HG03521 (cell line): ENCODE measurements around the gene VRK1.
"Not testable (repeated sequence)": the region's sequence is repeated elsewhere in the genome, so short reads cannot be mapped to it uniquely, and the experiment has no call there.

Experiments
- ATAC-seq: cut with Tn5 transposase; IDR thresholded peaks from one replicate; pipeline ENCODE4 v1.9.1; 2021; ENCODE audit warnings: mild to moderate bottlenecking, moderate library complexity; ENCODE audit not compliant: unreplicated experiment

The VRK1 gene

GRCh38 chr14:96796851-96797581 is at the start of gene VRK1:
TSS of gene VRK1 (plus strand) at chr14:96797382. CDS start at chr14:96833472, 36,090 bp downstream.
- peak; percentile 91 for ATAC-seq

DNA sequence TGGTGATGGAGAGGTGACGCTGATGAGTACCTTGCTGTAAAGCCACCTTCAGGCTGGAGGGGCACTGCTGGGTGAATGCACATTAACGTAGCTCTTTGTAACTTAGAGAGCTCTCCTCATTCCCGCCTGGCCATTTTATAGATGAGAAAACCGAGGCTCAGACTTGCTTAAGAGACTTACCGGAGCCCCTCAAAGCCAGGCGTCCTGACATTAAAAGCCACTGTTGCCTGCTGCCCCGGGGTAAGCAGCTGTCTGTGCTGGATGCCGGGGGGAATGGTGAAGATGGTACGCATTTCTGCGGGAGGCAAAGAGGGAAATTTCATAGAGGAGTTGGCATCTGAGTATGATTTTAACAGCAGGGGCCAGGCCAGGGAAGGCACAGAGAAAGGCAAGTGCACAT is 49.6 kb upstream of the VRK1 start:
- no peak for ATAC-seq

GRCh38 chr14:96748362-96748761 is 48.8 kb upstream of the VRK1 start:
- ATAC-seq = no peak

DNA sequence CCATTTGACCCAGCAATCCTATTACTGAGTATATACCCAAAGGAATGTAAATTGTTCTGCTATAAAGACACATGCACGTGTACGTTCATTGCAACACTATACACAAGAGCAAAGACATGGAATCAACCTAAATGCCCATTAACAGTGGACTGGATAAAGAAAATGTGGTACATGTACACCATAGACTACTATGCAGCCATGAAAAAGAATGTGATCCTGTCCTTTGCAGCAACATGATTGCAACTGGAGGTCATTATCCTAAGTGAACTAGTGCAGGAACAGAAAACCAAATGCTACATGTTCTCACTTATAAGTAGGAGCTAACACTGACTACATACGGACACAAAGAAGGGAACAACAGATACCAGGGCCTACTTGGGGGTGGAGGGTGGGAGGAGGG is 45.7 kb upstream of the VRK1 start:
- no peak for ATAC-seq

DNA sequence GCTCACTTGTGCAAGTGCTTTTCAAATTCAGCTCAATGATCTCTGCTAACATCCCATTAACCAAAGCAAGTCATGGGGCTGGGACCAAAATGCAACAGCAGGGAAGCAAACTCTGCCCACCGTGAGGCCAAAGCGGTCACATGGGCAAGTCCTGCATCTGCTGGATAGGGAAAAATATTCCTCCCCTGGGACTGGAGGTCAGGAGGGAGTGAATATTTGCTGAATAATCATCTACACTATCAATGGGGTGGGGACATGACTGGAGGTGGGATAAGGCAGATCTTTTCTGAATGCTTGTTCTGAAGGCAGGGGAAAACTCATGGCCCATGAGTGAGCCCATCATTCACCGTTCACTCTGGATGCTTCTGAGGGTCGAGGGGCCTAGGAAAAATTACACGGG is 45.1 kb upstream of the VRK1 start:
- no peak for ATAC-seq

DNA sequence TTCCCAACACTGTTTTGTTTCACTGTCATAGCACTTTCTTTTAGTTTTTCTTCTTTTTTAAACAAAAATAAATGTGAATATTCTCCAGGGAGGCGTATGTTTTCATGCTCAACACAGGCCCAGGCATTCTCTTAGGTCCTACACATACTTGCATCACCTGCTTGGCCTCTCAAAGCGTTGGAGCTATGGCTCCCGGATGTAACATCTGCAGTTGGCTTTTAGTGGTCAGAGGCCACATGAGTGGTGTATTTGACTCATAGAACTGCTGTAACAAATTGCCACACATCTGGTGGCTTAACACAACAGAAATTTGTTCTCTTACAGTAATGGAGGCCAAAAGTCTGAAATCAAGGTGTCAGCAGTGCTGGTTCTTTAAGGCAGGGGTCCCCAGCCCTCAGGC is 44.6 kb upstream of the VRK1 start:
- no peak for ATAC-seq

GRCh38 chr14:96754162-96754844 is 42.9 kb upstream of the VRK1 start:
- no peak for ATAC-seq

GRCh38 chr14:96754845-96755184 is 42.4 kb upstream of the VRK1 start:
- no peak for ATAC-seq

DNA sequence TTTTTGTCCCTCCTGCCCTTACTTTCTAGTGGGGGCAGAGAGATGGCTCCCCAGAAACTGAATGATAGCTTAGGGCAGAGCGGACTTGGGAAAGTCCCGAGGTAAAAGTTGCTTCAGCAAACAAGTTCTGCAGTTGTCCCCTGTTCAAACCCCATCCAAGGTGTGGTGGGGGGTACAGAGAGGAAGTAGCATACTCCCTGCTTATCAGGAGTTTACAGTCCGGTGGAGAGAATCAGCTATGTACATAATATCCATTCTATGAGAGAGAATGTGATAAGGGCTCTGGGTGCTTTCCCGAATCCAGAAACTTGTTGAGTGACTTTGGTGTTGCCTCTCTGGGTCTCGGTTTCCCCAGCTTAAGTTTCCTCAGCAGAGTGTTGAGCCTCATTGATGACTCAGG is 40.4 kb upstream of the VRK1 start:
- no peak for ATAC-seq

DNA sequence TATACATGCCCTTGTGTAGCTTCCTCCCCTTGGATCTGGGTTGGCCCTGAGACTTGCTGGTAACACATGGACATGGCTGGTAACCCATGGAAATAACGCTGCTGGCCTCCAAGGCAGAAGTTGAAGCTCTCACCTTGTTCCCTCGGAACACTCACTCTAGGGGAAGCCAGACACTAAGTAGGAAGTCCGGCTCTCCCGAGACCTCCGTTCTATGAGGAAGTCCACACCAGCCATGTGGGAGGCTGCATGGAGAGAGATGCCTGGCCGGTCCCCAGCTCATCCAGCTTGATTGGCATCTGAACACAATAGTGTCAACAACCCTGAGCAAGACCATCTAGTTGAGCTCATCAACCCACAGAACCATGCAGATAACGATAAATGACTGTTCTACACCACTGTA is 39.7 kb upstream of the VRK1 start:
- ATAC-seq = no peak

DNA sequence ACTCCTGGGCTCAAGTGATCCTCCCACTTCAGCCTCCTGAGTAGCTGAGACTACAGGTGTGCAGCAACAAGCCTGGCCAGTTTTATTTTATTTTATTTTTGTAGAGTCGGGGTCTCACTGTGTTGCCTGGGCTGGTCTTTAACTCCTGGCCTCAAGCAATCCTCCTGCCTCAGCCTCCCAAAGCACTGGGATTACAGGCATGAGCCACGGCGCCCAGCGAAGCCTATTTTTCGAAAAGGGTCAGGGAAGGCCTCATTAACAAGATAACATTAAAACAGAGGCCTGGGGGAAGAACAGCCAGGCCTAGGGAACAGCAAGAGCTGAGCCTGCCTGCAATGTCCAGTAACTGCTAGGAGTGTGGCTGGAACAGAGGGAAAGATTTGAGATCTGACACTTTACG is 36.1 kb upstream of the VRK1 start:
- ATAC-seq = no peak

GRCh38 chr14:96762650-96763049 is 34.5 kb upstream of the VRK1 start:
- peak; percentile 98 for ATAC-seq

DNA sequence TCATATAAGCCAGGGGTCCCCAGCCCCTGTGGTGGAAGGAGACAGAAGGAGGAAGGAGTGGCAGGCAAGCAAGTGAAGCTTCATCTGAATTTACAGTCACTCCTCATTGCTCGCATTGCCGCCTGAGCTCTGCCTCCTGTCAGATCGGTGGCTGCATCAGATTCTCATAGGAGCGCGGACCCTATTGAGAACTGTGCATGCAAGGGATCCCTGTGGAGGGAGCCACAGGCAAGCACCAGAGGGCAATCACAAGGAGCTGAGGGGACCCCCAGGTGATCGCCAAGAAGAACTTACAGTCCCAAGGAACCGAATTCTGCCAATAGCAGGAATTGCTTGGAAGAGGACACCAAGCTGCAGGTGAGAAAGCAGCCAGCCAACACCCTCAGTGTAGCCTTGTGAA is 33.2 kb upstream of the VRK1 start:
- ATAC-seq = no peak

DNA sequence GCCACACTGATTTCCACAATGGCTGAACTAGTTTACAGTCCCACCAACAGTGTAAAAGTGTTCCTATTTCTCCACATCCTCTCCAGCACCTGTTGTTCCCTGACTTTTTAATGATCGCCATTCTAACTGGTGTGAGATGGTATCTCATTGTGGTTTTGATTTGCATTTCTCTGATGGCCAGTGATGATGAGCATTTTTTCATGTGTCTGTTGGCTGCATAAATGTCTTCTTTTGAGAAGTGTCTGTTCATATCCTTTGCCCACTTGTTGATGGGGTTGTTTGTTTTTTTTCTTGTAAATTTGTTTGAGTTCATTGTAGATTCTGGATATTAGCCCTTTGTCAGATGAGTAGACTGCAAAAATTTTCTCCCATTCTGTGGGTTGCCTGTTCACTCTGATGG is 32.0 kb upstream of the VRK1 start:
- not testable (repeated sequence) for ATAC-seq

GRCh38 chr14:96772929-96773328 is 24.3 kb upstream of the VRK1 start:
- ATAC-seq = no peak

DNA sequence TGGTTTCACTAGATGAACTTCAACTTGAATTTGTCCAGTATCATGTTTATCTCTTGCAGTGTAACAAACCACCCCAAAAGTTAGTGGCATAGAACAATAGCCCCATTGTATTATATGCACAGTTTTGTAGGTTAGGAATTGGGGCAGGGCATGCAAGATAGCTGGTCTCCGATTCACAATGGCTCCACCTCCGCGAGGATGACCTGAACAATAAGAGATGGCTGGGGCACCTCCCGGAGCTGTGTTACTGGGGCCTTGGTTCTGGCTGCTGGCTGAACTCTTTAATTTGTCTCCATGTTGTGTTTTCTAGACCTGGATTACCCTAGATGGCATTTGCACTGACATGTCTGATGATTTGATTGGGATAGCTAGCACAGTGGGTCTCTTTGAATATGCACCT is 20.4 kb upstream of the VRK1 start:
- ATAC-seq = no peak

GRCh38 chr14:96780500-96780899 is 16.7 kb upstream of the VRK1 start:
- no peak for ATAC-seq

GRCh38 chr14:96781371-96781770 is 15.8 kb upstream of the VRK1 start:
- no peak for ATAC-seq

GRCh38 chr14:96782436-96782835 is 14.7 kb upstream of the VRK1 start:
- ATAC-seq = no peak

GRCh38 chr14:96783043-96783914 is 13.9 kb upstream of the VRK1 start:
- ATAC-seq = no peak

DNA sequence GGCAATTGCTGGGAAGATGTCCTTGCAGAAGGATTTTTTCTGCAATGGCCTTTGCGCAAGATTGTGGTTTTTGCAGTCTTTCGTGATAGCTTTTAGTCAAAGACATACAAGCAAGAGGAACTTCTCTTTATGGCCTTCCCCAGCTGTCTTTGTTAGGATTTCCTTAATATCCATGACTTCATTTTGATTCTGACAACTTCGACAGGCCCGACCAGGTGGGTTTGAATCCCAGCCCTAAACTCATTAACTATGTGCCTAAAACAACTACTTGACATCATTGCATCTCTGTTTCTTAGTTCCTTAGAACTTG is 13.3 kb upstream of the VRK1 start:
- no peak for ATAC-seq

- ATAC-seq = no peak
These were observed 7.0 kb upstream of the VRK1 start for GRCh38 chr14:96790186-96790585.
